Dedifferentiated amniotic fluid mesenchymal stem cell (primary cell): ENCODE measurements around the gene FAM200C.

Experiments
- DNase-seq: peaks from one replicate; pipeline ENCODE4 v3.0.0-alpha.2; 2016; ENCODE audit errors: extremely low spot score

FAM200C gene

GRCh38 chr5:160367261-160367660 is 32.6 kb downstream of the FAM200C start:
- DNase-seq: no peak

DNA sequence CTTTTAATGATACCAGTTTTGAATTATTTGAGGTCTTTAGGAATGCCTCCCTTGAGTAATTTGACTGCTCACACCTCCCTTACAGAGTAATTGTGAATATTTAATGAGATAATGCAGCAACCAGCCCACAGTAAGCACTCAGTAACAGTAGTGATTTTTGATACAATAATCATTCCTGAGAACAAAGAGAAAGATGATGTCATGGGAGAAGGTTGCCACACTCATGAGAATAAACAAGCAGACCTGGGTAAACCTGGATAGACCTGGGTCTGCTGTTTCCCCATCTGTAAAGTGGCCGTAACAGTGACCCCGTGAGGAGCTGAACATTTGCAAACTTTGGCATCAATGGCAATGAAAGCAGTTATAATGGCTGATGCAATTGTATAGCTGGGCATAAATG is 33.6 kb downstream of the FAM200C start:
- no peak for DNase-seq

DNA sequence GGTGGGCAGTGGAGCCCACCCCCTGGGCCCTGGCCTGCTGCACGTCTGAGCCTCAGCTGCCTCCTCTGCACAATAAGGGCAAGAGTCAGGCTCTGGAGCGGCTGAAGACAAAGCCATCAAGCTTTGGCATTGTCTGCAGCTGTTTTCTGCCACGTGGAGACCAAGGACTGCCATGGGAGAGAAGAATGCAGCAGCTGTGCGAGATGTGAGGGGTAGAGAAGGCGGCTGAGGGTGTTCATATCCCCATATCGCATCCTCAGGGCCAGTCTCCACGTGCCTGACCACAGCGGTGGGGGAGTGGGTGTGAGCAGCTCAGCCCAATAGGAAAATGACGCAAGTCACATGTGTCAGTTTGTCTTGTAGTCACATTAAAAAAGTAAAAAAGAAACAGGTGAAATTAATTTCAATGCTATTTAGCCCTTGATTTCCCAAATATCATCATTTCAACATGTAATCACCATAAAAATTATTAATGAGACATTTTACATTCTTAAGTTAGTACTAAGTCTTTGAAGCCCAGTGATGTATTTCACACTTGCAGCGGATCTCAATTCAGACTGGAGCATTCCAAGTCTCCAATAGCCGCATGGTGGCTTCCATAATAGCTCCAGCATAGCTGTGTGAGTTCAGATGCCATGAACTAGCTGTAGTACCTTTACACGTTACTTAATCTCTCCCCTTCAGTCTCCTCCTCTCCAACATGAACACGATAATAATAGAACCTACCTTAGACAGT is 36.0 kb downstream of the FAM200C start:
- no peak for DNase-seq

GRCh38 chr5:160363211-160363610 is 36.6 kb downstream of the FAM200C start:
- DNase-seq: peak; percentile 24

DNA sequence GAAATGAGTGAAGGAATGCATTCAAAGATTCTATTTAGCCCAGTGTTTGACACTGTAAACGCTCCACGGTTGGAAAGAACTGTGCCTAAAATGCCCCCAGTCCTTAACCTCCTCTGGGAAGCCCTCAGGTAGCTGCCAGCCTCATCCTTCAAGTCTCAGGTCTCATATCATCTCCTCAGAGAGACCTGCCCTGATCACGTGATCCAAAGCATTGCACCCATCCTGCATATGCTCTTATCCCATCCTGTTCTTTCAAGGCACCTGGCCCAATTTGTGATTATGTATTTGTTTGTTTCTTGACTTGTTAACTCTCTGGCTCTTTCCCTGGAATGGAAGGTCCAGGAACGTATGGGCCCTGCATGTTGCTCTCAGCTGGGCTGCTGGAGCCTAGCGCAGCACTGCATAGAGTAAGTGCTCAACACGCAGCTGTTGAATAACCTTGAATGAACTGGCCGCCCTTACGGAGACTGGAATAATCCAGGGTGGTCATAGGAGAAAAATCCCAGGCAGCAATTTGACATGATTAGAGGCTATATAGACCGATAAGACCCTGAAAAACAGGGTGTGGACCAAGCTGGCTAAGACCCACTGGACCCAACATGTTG is 38.1 kb downstream of the FAM200C start:
- no peak for DNase-seq

DNA sequence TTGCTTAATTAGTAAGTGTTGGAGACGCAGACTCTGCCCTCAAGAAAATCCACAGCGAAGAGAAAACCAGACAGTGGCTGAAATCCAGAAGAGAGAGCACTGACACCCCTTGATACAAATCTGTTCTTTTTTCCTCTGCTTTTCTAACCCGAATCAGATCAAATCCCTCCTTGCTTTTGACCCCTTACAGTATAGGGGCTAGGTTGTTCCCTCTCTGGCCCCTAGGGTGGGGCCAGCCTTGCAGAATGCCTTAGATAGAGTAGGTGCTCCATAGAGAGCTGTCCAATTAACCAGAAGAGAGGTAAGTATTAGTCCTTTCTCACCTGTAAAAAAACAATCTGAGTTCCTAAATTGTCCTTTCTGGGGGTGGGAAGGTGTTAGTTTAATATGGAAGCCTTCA is 39.5 kb downstream of the FAM200C start:
- DNase-seq: no peak

GRCh38 chr5:160359816-160360215 is 40.0 kb downstream of the FAM200C start:
- no peak for DNase-seq

- DNase-seq: no peak
These were observed 40.6 kb downstream of the FAM200C start for GRCh38 chr5:160359242-160359641.

GRCh38 chr5:160357861-160358411 is 41.9 kb downstream of the FAM200C start:
- no peak for DNase-seq

DNA sequence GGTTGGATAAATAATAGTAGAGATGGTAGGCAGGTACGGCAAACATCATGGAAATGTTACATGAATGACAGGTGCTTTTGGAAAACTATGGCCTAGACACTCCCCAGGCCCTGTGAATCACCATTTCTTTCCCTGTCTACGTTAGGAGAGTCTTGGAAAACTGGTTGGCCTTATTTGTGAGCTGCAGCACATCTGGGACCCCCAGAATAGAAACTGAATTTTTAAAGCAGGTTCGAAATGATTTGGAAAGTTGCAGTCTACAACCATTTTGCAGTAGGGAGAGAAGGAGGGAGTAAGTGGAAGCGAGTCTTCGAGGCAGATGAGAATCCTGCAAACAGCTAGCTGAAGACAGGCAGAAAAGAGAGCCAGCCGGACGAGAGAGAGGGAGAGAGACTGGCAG is 42.5 kb downstream of the FAM200C start:
- DNase-seq: no peak

- DNase-seq: no peak
These were observed 43.1 kb downstream of the FAM200C start for GRCh38 chr5:160356550-160357347.

- DNase-seq: no peak
These were observed 45.2 kb downstream of the FAM200C start for GRCh38 chr5:160354666-160355065.

DNA sequence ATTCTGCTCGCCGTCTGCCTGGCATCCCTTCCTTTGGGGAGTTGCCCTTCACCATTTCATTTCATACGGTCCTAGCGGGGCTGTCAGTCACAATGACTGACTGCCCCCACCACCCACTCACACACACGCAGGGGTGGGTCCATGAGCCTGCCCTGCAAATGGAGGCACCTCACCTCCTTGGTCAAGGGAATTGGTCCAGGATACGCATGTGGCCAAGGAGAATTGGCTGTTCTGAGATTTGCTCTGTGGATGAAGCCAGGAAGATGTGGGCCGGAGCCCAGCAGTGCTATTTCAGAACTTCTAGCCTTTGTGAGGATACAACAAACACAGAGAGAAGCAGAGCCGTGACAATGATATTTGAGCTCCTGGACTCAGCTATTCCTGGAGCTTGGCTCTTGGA is 46.5 kb downstream of the FAM200C start:
- no peak for DNase-seq

DNA sequence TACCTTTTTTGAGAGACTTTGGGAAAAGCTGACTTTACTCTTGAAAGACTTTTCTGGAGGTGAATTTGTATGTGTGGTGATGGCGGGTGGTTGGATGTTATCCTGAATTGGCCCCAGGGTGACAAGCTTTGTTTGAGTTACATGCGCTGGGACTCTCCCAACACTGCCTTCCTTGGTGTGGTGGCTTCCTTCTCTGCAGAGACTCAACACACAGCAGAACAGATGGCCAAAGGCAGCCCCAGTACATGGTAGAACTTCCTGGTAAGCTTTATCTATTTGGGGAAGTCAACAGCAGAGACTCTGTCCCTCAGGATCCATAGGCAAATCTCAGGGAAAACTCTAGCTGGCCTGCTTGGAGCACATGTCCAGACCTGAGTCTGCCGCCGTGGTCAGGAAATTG is 47.5 kb downstream of the FAM200C start:
- no peak for DNase-seq

DNA sequence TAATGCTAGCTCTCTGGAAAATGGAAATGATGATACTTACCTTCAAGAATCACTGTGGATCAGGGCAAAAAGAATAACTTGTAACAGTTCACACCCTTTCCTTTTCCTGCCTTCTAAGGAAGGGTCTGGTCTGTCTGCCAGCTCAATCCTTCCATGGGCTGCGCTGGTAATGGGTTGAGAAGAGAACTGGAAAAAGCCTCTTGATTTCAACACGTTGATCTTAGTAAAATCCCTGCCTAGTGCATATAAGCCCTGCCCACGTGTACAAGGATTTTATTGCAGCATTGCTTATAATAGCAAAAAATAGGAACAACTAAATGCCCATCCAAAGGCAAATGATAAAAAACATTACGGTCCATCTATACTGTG is 49.9 kb downstream of the FAM200C start:
- no peak for DNase-seq

DNA sequence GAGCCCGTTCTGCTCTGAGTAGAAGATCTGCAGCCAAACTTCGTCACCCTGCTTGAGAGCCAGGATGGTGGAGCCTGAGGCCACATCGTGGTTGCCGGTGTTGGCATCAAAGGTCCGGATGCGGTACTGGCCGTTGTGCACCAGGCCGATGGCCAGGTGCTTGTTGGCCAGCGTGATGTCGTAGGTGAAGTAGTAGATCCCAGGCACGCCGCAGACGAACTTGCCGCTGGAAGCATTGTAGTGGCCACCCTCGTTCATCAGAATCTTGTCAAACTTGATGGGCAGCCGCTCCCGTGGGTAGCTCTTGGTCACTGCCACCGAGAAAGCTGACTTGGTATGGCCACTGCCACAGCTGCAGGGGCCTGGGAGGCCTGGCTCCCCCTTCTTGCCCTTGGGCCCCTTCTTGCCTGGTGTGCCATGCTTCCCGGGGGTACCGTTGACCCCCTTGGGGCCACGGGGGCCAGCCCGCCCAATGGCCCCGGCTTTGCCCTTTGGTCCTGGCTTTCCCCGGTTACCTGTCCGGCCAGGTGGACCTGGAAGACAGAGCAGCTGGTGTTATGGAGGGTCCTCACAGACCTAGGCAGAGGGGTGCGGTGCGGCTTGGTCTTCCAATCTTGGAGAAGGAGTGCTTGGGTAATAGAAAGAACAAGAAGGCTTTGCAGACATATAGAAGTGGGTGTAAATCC is 50.5 kb downstream of the FAM200C start:
- DNase-seq: no peak

GRCh38 chr5:160348080-160348479 is 51.8 kb downstream of the FAM200C start:
- no peak for DNase-seq

DNA sequence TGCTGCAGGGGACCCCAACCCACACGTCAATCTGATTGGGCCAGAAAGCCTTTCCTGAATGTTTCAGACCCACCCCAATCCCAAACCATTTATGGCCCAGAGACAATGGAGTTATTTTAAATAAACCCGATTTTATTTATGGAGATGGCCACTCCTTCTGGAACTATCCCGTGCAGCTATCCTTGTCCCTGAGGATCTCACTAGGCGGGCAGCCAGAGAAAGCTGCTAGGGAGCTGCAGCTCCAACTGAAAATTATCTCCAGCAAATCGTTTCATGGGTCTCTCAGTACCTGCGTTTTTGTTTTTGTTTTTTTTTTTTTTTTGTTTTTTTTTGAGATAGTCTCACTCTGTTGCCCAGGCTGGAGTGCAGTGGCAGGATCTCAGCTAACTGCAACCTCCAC is 52.4 kb downstream of the FAM200C start:
- DNase-seq: no peak
